HG03460 (cell line): Measurements from ENCODE around the gene ASCC2.

Experiments
- ATAC-seq: cut with Tn5 transposase; IDR thresholded peaks from one replicate; pipeline ENCODE4 v1.9.1; 2021; ENCODE audit not compliant: unreplicated experiment

The ASCC2 gene

DNA sequence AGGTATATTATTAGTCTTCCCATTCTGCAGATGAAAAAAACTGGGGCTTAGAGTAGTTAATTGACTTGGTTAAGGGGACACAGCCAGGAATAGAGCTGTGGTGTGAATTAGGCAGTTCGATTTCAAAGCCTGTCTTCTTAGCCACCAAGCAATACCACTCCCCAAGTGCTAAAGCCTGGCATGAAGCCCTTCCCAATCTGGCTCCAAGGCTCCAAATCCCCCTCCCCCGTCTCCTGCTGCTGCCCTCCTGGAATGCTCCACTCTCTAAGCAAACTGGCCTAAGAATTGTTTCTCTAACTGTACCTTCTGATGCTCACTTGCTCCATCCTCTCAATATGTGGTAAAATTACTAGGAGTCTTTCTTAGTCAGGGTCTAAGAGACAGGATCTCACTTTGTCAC, 18.6 kb downstream of the ASCC2 start:
- no peak for ATAC-seq

DNA sequence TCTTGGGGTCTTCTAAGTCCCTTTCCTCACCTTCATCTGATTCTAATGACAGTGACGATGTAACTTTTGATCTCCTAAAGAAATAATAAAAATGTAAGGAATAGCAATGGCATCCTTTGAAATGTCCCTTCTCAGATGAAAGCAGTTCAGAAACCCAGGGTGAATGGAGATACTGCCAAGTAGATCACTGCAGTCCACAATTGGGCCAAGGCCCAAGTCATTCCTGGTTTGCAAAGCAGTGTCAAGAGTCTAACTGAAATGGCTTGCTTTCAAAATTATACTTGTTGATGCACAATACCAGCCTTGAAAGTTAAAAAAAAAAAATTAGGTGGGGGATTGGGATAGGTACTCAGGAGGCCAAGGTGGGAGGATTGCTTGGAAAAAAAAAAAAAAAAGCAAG, 20.4 kb downstream of the ASCC2 start:
- ATAC-seq: no peak

DNA sequence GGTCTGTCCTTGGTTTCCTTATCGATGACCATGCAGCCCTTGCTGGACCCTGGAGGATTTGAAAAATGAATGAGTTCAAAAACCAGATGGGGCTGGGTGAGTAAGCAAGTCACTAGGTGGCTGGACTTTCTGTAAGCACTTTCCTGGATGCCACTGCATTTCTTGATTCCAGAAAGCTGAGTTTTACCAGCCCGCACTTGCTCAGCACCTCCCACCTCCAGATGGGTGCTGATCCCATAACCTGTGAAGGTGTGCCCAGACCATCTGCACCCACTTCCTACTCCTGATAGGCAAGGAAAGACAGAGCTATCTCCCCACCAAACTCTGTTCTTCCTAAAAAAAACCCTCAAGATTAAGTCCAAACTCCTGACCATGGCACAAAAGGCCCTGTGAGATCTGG, 21.1 kb downstream of the ASCC2 start:
- ATAC-seq: no peak

DNA sequence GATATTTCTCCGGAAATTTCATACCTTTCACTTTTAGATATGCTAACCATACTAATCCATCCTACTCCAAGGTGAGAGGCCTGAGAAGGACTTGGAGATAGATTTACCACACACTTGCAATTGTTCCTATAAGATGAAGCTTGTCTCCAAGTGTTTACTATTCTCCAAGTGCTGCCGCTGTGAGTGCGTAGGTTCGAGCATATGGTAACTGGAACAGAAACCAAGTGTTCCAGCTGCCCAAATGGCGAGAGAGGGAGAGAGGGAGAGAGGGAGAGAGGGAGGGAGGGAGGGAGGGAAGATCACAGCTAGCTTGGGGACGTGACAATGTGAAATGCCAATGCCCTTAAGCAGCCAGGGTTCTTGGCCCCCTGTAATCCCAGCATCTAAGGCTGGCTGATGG, 21.5 kb downstream of the ASCC2 start:
- ATAC-seq: no peak

DNA sequence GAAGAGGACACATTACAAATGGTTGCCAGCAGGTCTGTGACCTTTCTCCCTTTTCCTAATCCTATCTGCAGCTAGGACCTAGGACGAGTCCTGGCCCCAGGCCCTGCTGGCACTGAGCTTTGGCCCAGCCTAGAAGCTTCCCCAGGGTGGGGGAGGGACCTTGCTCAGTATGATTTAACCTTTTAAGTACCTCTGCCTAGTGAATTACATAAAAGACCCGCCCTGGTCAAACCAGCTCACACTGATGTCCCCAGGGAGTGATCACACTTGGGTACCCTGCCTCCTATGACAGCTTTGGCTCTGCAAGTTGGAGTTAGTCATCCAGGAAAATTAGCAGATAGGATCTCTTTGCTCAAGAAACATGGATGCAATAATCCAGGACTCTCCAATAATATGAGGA, 21.9 kb downstream of the ASCC2 start:
- no peak for ATAC-seq

DNA sequence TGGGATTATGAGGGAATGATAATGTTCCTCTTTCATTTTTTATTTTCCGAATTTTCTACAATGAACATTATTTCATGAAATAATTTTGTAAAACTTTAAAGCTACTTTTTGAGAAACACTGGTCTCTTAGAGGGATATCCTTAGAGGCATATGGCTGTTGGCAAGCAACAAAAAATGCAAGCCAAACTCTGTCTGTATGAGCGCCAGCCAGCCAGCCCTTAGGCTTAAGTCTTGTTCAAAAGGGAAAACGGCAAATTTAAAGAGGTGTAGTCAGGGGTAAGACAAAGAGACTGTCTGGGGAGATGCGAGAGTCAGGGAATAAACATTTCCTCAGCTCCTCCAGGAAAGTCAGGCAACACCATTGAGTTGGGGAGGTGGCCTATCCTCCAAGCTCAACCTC, 22.5 kb downstream of the ASCC2 start:
- no peak for ATAC-seq

DNA sequence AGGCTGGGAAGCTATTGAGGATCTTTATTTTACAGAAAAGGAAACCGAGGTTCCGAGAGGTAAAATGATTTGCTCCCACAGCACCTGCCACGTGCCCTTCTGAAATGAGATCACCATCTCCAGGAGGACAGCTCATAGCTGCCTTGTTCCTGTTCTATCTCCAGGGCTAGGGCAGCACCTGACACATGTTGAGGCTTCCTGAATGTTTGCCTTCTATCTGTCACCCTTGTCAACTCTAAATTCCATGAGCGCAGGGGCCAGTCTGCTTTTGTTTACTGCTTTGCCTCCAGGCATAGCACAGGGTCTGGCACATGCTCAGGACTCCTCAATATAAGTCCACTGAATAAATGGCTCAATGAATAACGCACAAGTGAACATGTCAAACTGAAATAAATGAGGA, 24.1 kb downstream of the ASCC2 start:
- no peak for ATAC-seq

DNA sequence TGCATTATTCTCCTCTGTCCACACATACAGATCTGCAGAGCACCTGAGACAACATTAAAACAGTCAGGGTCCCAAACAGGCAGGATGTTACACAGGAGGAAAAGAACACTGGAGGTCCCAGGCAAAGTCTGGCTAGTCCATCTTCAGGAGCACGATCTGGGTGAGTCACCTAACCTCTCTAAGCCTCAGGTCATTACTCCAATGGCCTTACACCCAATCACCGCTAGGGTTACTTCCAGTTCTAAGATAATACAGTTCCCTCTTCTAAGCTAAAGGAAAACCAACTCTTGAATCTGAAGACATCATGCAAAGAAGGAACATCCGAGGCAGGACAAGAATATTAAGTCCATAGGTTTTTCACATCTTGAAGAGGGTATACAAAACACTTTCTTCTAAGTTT, 24.5 kb downstream of the ASCC2 start:
- ATAC-seq: no peak

DNA sequence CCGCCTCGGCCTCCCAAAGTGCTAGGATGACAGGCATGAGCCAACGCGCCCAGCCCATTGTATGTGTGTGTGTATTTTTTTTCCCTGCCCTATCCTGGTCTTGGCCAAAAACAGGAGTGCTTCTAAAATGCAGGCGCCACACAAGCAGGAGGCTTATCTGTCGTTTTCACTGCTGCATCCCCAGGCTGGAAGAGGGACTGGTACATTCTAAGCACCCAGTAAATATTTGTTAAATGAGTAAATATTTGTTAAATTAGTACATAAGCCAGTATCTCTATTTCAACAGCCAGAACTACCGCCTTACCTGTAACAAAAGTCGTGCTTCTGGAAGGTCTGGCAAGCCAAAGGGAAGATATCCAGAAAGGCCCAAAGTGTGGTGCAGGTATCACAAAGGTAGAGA, 24.9 kb downstream of the ASCC2 start:
- no peak for ATAC-seq

DNA sequence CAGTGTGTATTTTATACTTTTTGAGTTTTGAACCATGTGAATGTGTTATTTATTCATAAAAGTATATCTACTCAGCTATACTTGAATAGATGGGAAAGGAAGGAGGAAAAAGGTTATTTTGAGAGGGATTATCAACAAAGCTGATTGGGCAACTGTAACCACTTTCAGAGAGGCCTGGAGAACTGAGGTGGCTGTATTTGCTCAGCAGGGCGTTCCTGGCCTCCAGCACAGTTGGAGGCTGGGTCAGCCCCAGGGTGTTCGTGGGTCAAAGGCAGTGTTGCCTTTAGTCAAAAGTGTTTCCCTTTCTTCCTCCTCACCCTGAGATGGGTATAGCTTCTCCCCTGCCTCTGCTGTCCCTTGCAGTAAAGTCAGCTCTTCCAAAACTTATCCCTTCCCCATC, 26.7 kb downstream of the ASCC2 start:
- ATAC-seq: no peak

DNA sequence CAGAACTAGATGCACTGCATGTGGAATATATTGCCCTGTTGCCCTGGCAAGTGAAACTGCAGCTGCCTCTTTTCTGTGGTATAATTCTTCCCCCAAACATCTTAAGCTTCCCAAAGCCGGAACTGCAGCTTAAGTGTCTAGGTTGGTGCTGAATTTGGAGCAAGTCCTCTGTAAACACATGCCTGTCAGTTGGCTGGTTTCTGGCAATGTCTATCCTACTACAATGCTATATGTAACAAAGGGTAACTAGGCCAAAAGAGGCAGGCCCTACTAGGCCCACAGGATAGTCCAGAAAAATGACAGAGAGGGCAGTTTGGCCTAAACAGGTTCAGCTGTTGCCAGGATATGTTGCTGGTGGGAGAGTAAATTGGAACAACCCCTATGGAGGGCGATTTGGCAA, 27.9 kb downstream of the ASCC2 start:
- ATAC-seq: no peak

DNA sequence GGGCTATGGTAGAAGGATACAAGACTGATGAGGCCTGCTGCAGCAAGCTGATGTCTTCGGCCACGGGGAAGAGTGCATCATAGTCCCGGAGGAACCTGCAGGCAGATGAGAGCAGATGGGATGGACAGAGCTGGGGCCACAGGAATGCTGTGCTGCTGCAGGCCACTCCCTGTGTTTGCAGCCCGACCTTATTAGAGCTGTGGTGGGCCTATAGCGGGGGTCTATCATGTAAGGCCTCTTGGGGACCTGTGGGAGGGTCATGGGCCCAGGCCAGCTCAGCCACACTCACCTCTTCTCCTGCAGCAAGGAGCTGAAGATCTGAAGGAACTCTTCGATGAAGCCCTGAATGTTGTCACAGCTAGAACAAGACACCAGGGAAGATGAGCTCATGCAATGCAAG, 31.9 kb downstream of the ASCC2 start:
- no peak for ATAC-seq

DNA sequence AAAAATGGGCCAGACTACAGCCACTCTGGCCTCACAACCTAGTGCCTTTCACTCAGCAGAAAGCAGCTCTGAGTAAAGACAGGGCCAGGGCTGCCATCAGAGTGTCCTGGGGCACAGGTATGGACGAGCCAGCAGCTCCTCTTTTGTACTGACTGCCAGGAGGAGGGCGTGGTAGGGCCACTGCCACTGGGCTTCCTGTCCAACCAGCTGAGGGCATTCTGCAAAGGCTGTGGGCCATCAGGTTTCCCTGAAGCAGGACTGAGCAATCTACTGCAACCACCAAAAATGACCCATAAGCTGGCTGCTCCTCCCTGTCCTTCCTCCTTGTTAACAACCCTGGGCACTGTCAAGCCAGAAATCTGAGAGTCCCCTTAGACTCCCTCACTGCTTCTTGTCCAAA, 33.1 kb downstream of the ASCC2 start:
- no peak for ATAC-seq

DNA sequence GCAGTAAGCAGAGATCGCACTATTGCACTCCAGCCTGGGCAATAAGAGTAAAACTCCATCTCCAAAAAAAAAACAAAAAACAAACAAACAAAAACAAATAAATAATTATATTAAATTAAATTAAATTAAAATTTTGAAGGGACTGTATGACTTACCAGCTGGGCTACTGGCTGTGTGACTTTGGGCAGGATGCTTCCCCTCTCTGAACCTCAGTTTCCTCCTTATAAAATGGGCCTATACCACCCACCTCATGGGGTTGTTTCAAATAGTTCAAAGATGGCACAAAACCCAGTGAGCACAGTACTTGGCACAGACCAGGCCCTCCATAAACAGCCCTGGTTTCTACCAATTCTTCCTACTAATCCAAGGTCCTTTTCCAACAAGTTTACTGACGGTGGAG, 34.9 kb downstream of the ASCC2 start:
- ATAC-seq: no peak

DNA sequence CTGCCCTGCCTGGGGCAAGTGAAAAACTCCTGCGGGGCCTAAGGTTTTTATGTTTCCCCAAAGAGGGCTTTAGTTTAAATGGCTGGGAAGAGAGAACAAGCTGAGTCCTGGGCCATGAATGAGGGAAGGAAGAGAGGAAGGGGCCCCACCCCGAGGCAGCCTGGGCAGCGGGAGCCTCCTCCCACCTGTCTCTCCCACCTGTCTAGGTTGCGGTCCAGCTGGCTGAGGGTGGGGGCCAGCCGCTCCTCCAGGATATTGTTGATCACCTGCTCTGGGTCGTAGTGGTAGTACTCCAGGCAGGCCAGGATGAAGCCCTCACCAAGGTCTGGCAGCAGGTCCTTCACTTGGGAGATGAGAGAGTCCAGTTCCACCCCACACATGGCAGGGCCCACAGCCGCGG, 36.3 kb downstream of the ASCC2 start:
- ATAC-seq: no peak

DNA sequence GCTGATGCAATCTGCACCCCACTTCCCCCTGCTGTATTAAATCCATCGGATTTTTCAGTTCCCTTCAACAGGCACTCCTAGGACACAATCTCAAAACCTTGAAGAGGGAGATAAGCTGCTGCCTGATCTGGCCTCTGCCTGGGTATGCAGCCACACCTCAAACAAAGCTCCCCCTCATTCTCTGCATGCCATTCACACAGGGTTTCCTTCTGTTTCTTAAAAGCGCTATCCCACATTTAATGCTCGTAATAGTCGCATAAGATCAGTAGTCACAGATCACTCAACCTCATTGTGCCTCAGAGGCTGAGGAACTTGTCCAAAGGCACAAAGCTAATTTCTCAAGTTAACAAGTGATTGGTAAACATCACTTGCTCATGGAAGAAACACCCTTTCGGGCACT, 36.9 kb downstream of the ASCC2 start:
- no peak for ATAC-seq

DNA sequence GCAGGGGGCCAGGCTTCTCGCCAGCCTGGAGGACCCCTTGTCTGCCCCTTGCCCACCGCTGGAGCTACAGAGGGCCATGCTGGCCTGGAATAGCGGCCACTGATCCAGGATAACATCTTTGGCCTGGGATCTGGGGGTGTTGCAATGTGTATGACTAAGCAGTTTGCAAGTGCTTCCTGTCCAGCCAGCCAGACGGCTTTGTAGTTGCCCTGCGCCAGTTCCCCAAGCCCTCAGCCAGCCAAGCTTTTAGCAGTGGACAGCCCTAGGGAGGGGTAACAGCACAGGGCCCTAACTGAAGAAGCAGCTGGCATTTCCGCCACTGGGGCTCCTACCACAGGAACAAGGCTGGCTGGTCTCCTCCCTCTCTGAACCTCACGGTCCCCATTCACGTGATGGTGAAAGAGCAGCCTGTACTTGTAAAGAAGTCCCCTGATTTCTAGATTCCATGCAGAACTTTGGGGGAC, 38.8 kb downstream of the ASCC2 start:
- no peak for ATAC-seq

DNA sequence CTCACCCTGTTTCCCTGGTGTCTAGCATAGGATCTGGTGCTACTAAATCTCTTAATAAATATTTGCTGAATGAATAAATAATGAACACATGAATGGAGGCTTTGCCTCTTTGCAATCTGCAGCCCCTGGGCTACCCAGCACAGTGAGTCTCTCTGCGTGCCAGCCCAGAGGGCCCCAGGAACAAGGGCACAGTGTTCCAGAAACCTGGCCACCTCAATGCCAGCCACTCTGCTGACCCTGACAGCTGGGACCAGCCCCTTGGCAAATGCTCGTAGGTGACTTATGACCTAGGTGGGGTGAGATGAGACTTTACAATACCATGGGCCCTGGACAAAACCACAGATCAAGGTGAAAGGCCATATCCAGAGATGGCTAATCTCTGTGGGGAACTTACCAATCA, 39.3 kb downstream of the ASCC2 start:
- no peak for ATAC-seq

DNA sequence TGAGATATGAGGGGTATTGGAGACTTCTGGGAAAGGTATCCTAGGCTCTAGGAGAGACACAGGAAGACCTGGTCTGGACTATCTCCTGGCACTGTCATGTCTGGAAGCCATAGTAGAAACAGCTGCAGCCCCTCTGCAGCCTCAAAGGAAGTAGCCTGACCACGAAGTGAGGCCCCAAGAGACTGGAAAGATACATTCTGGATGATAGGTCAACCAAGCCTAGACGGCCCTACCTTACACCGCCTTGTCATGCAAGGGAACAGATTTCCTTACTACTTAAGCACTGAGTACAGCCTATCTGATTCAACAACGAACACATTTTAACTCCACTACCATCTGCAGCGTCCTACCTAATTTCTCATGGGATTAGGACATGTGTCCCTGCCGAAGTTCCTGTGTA, 39.8 kb downstream of the ASCC2 start:
- ATAC-seq: no peak

DNA sequence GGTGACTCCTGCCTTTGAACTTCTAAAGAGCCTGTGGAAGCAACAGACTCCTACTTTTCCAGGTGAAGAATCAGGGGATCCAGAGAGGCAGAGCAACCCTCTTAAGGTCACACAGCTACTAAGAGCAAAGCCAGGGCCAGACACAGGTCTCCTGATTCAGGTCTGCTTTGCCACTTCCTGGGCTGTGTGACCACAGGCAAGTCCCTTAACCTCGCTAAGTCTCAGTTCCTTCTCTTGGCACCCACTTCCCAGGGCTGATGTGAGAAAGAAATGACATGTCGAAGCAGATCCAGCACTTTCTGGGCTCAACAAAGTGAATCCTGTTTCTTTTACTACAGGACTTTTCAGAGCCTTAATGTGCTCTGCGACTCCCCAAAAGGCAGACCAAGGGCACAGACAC, 40.7 kb downstream of the ASCC2 start:
- ATAC-seq: peak; percentile 67

DNA sequence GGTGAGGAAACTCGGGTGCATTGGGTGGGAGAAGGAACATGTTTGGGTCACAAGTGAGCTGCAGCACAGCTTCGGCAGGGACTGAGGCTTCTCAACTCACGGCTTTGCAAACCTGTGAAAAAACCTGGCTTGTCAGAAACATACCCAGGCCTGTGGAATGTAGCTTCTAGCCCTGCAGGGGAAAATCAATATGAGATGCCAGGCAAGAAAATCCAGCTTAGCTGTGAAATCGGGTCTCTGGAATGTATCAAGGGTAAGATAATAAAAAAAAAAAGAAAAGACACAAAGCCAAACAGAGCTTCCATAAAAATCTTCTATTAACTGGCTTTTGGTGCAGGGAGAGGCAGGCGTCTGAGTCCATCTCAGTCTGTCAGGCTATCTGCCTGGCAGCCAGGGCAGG, 42.4 kb downstream of the ASCC2 start:
- no peak for ATAC-seq

DNA sequence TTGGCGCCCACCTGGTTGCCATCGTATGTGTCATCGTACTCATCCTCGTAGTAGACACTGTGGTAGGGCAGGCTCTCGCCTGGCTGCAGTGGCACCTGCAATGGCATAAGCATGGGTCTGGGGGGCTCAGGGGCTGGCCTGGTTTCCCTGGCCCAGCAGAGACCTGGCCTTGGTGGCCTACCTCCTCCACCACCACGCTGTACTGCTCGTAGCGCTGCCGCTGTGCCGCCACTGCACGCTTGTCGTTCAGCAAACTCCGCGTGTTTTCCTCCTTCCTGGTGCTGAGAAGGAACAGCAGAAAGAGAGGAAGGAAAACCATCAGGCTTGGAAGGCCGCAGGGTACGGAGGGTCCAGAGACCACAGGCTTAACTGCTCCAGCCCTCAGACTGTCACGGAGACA, 44.7 kb downstream of the ASCC2 start:
- ATAC-seq: no peak

DNA sequence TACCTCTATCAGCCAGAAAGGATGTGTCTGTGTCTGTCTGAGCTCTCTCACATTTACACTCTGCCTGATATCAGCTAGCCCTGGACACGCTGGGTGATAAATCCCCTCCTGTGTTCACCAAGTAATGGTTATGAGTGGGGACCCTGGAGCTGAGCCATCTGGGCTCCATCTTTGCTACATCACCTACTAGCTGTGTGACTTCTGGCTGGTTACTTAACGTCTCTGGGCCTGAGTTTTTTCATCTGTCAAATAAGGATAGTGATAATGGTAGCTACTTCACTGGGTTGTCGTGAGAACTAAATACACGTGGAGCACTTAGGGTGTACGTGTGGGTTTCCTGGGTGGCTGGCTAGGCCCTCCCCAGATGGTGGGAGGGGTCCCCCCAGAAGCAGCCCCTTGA, 48.0 kb downstream of the ASCC2 start:
- ATAC-seq: no peak
